NOMO-1 treated with DMSO at 0.1 percent for 48 hours (cell line): ENCODE measurements around the gene HERPUD1.

Experiments
- DNase-seq: peaks from one replicate; lab custom pipeline; 2025; ENCODE audit not compliant: unreplicated experiment; lab: John Stamatoyannopoulos, UW

HERPUD1 gene

DNA sequence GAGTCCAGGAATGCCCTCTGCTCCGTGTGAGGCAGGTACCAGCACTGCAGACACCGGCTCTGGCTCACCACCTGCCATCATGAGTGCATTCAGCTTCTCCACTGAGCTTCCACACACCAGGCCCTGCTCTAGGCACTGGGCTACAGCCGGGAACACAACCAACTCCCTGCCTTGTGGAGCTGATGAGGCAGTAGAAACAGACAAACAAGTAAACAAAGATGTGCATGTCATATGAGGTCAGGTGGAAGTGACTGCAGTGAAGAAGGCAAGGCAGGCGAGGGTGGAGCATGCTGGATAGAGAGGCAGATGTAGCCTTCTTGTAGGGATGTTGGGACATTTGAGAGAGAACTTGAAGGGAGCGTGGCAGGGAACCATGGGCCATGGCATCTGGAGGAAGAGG, 62.4 kb downstream of the HERPUD1 start:
- DNase-seq = no peak
